GF-D8 (cell line): ENCODE measurements around the gene SYVN1.

ENCODE experiments used
- DNase-seq: peaks from one replicate; lab custom pipeline; 2025; lab: John Stamatoyannopoulos, UW

Gene SYVN1

GRCh38 chr11:65112546-65113360 lies 21.6 kb downstream of the SYVN1 start:
- DNase-seq: peak; percentile 25

GRCh38 chr11:65111744-65112545 lies 22.4 kb downstream of the SYVN1 start, which contains the start of gene TM7SF2:
TM7SF2 (plus strand) TSS chr11:65111872; CDS start chr11:65112016, 144 bp downstream.
- peak; percentile 81 for DNase-seq

- no peak for DNase-seq
These were observed 23.1 kb downstream of the SYVN1 start for GRCh38 chr11:65111159-65111743.

- peak; percentile 36 for DNase-seq
These were observed 23.9 kb downstream of the SYVN1 start for GRCh38 chr11:65110354-65110861.

GRCh38 chr11:65109231-65110198 lies 24.8 kb downstream of the SYVN1 start:
- DNase-seq: no peak

- no peak for DNase-seq
These were observed 25.7 kb downstream of the SYVN1 start for GRCh38 chr11:65108469-65109123.

GRCh38 chr11:65107751-65108468 lies 26.4 kb downstream of the SYVN1 start:
- DNase-seq: no peak

GRCh38 chr11:65107078-65107477 lies 27.2 kb downstream of the SYVN1 start:
- no peak for DNase-seq

- no peak for DNase-seq
These were observed 29.7 kb downstream of the SYVN1 start for GRCh38 chr11:65104628-65105027.

- DNase-seq: no peak
These were observed 30.8 kb downstream of the SYVN1 start for GRCh38 chr11:65103476-65103875.

GRCh38 chr11:65102142-65103095 lies 31.9 kb downstream of the SYVN1 start:
- DNase-seq: no peak

GRCh38 chr11:65100674-65101350 lies 33.5 kb downstream of the SYVN1 start:
- no peak for DNase-seq

GRCh38 chr11:65096926-65097325 lies 37.4 kb downstream of the SYVN1 start:
- no peak for DNase-seq

GRCh38 chr11:65095974-65096806 lies 38.1 kb downstream of the SYVN1 start, which contains the start of gene VPS51:
VPS51 (plus strand) TSS chr11:65096214; CDS start chr11:65096251, 37 bp downstream.
- peak; percentile 55 for DNase-seq

- no peak for DNase-seq
These were observed 38.9 kb downstream of the SYVN1 start for GRCh38 chr11:65095427-65095826.

- no peak for DNase-seq
These were observed 43.7 kb downstream of the SYVN1 start for GRCh38 chr11:65090628-65091027.

- DNase-seq: no peak
These were observed 44.7 kb downstream of the SYVN1 start for GRCh38 chr11:65089621-65090020.
